ENCODE results near the gene KRTAP13-2. TPM values are rescaled to one million over a fixed set of nuclear protein-coding genes. Genes with fewer than 3 reads are reported as not detected.

Gene KRTAP13-2
- polyA plus RNA-seq, 1 donor: not detected

GRCh38 chr21:30329203-30329875 lies 42.7 kb downstream of the KRTAP13-2 start:
- no peak for DNase-seq
- Histone ChIP-seq H3K27me3 (ENCODE audit: control insufficient read depth, insufficient read depth, low read length) (no peaks in the 10 kb centered on the region), H3K4me3 (ENCODE audit: low read length) (no peak overlapping the region), H3K4me1 (ENCODE audit: control insufficient read depth, insufficient read depth, low read length) (no peaks in the 10 kb centered on the region), H3K9me3 (ENCODE audit: control insufficient read depth, low read depth, low read length) (no peaks in the 10 kb centered on the region), H3K36me3 (ENCODE audit: control insufficient read depth, insufficient read depth, low read length) (no peaks in the 10 kb centered on the region), H3K27ac (ENCODE audit: low read length) (no peak overlapping the region)
- 100% methylated on average over 1 of the region's 4 CpGs for WGBS (ENCODE audit: insufficient coverage, low lambda C conversion rate)

- H3K27ac ChIP-seq (ENCODE audit: low read length): no peak overlapping the region
- no peaks in the 10 kb centered on the region for H3K9me3 ChIP-seq (ENCODE audit: control insufficient read depth, low read depth, low read length)
- H3K4me3 ChIP-seq (ENCODE audit: low read length): no peak overlapping the region
- H3K4me1 ChIP-seq (ENCODE audit: control insufficient read depth, insufficient read depth, low read length): no peaks in the 10 kb centered on the region
- no peaks in the 10 kb centered on the region for H3K27me3 ChIP-seq (ENCODE audit: control insufficient read depth, insufficient read depth, low read length)
- H3K36me3 ChIP-seq (ENCODE audit: control insufficient read depth, insufficient read depth, low read length): no peaks in the 10 kb centered on the region
- DNase-seq: no peak
Observed at GRCh38 chr21:30326390-30326789, 45.7 kb downstream of the KRTAP13-2 start.

Other genes starting within 250 kb of the KRTAP13-2 start
- not detected for gene CLDN17, start 205.5 kb downstream of the KRTAP13-2 start, polyA plus RNA-seq
- not detected for gene CLDN8, start 156.2 kb downstream of the KRTAP13-2 start, polyA plus RNA-seq
- gene KRTAP24-1, start 89.3 kb downstream of the KRTAP13-2 start, polyA plus RNA-seq: not detected
- gene KRTAP25-1, start 82.8 kb downstream of the KRTAP13-2 start, polyA plus RNA-seq: not detected
- gene KRTAP26-1, start 52.0 kb downstream of the KRTAP13-2 start, polyA plus RNA-seq: not detected
- gene KRTAP27-1, start 34.6 kb downstream of the KRTAP13-2 start, polyA plus RNA-seq: not detected
- not detected for gene KRTAP23-1, start 23.7 kb downstream of the KRTAP13-2 start, polyA plus RNA-seq
- gene KRTAP13-1, start 23.8 kb upstream of the KRTAP13-2 start, polyA plus RNA-seq: not detected
- not detected for gene KRTAP13-3, start 53.7 kb upstream of the KRTAP13-2 start, polyA plus RNA-seq
- gene KRTAP13-4, start 57.9 kb upstream of the KRTAP13-2 start, polyA plus RNA-seq: not detected
- gene KRTAP15-1, start 68.0 kb upstream of the KRTAP13-2 start, polyA plus RNA-seq: not detected
- gene KRTAP19-1, start 108.1 kb upstream of the KRTAP13-2 start, polyA plus RNA-seq: not detected
- not detected for gene KRTAP19-2, start 115.2 kb upstream of the KRTAP13-2 start, polyA plus RNA-seq
- gene KRTAP19-3, start 119.7 kb upstream of the KRTAP13-2 start, polyA plus RNA-seq: not detected
- gene KRTAP19-4, start 124.9 kb upstream of the KRTAP13-2 start, polyA plus RNA-seq: not detected
- gene KRTAP19-5, start 129.9 kb upstream of the KRTAP13-2 start, polyA plus RNA-seq: not detected
- not detected for gene KRTAP19-6, start 169.6 kb upstream of the KRTAP13-2 start, polyA plus RNA-seq
- not detected for gene KRTAP19-7, start 189.0 kb upstream of the KRTAP13-2 start, polyA plus RNA-seq
- not detected for gene KRTAP22-2, start 218.1 kb upstream of the KRTAP13-2 start, polyA plus RNA-seq
- not detected for gene KRTAP6-3, start 220.2 kb upstream of the KRTAP13-2 start, polyA plus RNA-seq
- not detected for gene KRTAP6-2, start 226.6 kb upstream of the KRTAP13-2 start, polyA plus RNA-seq
- gene KRTAP22-1, start 228.8 kb upstream of the KRTAP13-2 start, polyA plus RNA-seq: not detected
- gene KRTAP6-1, start 241.7 kb upstream of the KRTAP13-2 start, polyA plus RNA-seq: not detected
- not detected for gene KRTAP20-1, start 244.2 kb upstream of the KRTAP13-2 start, polyA plus RNA-seq
- not detected for gene KRTAP20-4, start 248.4 kb upstream of the KRTAP13-2 start, polyA plus RNA-seq

Data from large intestine (tissue), 3 donors.